Heart left ventricle (tissue), 13 donors: ENCODE measurements around the gene RNF103.

Source experiments
- CTCF ChIP-seq, 12 donors: fragments of 200-600 bp; sonication (generic) in 4 of 12; IDR thresholded peaks; one replicate each; pipeline versions ENCODE4 v1.5.0 to v1.8.0; 2018 to 2022; ENCODE audit warnings: antibody characterized with exemption in 12 of 12, mild to moderate bottlenecking in 5 of 12
- POLR2A ChIP-seq, 2 donors: fragments of 450-650 bp; IDR thresholded peaks; one replicate each; pipeline ENCODE4 v1.6.1; 2017; ENCODE audit warnings: antibody characterized with exemption in 2 of 2, mild to moderate bottlenecking in 2 of 2, moderate library complexity in 2 of 2
- donor health status: ischemic (EF 13 %, LVEDD 7.1; RV severe dilation, severe dysfunction).
- donor health status: DM: no; HTN: yes; CAD: no.
- donor health status: DM: no; HTN: no; CAD: no.
- donor health status: ischemic (EF 25% LVEDD 6.9; RV normal size, moderate dysfunction).
- donor health status: ischemic (EF 25% LVEDD 5.7; RV mildly dilated, moderate dysfunction).
- donor health status: ischemic (EF 35%, LVEDD 5.7; RV mildly dilated, moderate dysfunction).
- donor health status: nonischemic (EF 11% LVEDD 7.7; RV severe dilation, severe dysfunction).
- donor health status: DM: yes; HTN: yes; CAD: no.
- donor health status: PGD.
- donor health status: ischemic (EF 29% LVEDD 5.4; RV normal size, mild dysfunction).
- donor health status: nonischemic (EF 23%, LVEDD 6.1; RV moderate dilation, normal function).

- TF ChIP-seq CTCF (IDR thresholded peaks at IDR 0.05) = no peak
- TF ChIP-seq POLR2A (IDR thresholded peaks at IDR 0.05) = no peak
Measured at GRCh38 chr2:86632672-86633071, 9.0 kb upstream of the RNF103 start.
